Cardiac fibroblast (primary cell): ENCODE measurements around the gene DYNLRB1.
"Not testable (repeated sequence)": the region's sequence is repeated elsewhere in the genome, so short reads cannot be mapped to it uniquely, and the experiment has no call there.

Source experiments
- DNase-seq, 2 donors: peaks; one replicate each; pipeline versions ENCODE4 v3.0.0 to v3.0.0-alpha.2; 2010; ENCODE audit warnings: low read depth in 2 of 2
- H3K4me3 ChIP-seq, 2 donors: replicated peaks in 1 of 2; 1 replicate in 1 of 2; 2 replicates in 1 of 2; pipeline ENCODE4 v1.5.1; 2011; ENCODE audit warnings: low read depth in 2 of 2, low read length in 2 of 2, mild to moderate bottlenecking in 2 of 2, moderate library complexity in 1 of 2
- CTCF ChIP-seq: IDR thresholded peaks from one replicate; pipeline ENCODE4 v1.5.1; 2011; ENCODE audit warnings: low read depth, mild to moderate bottlenecking, low read length, inconsistent platforms

DYNLRB1 gene

GRCh38 chr20:34514897-34515483 is 1.2 kb upstream of the DYNLRB1 start:
- no peak for TF ChIP-seq CTCF
- DNase-seq, result no peak
- H3K4me3 ChIP-seq, result peak overlapping the region; percentile 78 to 85

GRCh38 chr20:34515484-34516246 is 557 bp upstream of the DYNLRB1 start:
- TF ChIP-seq CTCF, result no peak
- DNase-seq, result peak; percentile 39 to 61
- peak overlapping the region; percentile 78 to 85 for H3K4me3 ChIP-seq

- no peak for TF ChIP-seq CTCF
- peak overlapping the region; percentile 78 to 85 for H3K4me3 ChIP-seq
- peak in 1 of 2 donors; percentile 29 for DNase-seq
Observed at GRCh38 chr20:34517114-34517505, 888 bp downstream of the DYNLRB1 start.

GRCh38 chr20:34518863-34519262 is 2.6 kb downstream of the DYNLRB1 start:
- H3K4me3 ChIP-seq, DNase-seq: not testable (repeated sequence)

- DNase-seq, H3K4me3 ChIP-seq: not testable (repeated sequence)
Observed at GRCh38 chr20:34519841-34520240, 3.6 kb downstream of the DYNLRB1 start.

GRCh38 chr20:34522969-34523871 is 7.0 kb downstream of the DYNLRB1 start:
- TF ChIP-seq CTCF, result peak; percentile 76
- DNase-seq, result peak; percentile 61 to 76
- H3K4me3 ChIP-seq, result no peak overlapping the region

- DNase-seq, result no peak
- no peak for TF ChIP-seq CTCF
- H3K4me3 ChIP-seq, result no peak overlapping the region
Observed at GRCh38 chr20:34524426-34524825, 8.2 kb downstream of the DYNLRB1 start.
